H1 (cell line): ENCODE measurements around the gene DENND6B. TPM values are rescaled to one million over a fixed set of nuclear protein-coding genes. Genes with fewer than 3 reads are reported as not detected.

ENCODE experiments used
- CBX8 ChIP-seq: fragments of 300-800, 300-1000 bp; sonication (generic); IDR thresholded peaks from 2 replicates; pipeline ENCODE4 v1.7.1; 2016; ENCODE audit warnings: low read depth, low read length, borderline replicate concordance
- HDAC2 ChIP-seq, 2 experiments: fragments of 300-600 bp in 1 of 2; sonication (generic) in 1 of 2; IDR thresholded peaks; 2 replicates each; pipeline ENCODE4 v1.6.1; 2011 to 2012; ENCODE audit warnings: low read depth in 2 of 2, low read length in 2 of 2, mild to moderate bottlenecking in 2 of 2, moderate library complexity in 2 of 2, borderline replicate concordance in 1 of 2, inconsistent platforms in 1 of 2
- KDM4A ChIP-seq: IDR thresholded peaks from one replicate; pipeline ENCODE4 v1.7.1; 2012; ENCODE audit warnings: low read depth, mild to moderate bottlenecking, moderate library complexity, low read length, inconsistent platforms; ENCODE audit not compliant: severe bottlenecking
- KDM5A ChIP-seq: fragments of 200-600 bp; IDR thresholded peaks from 2 replicates; pipeline ENCODE4 v1.7.1; 2012; ENCODE audit warnings: mild to moderate bottlenecking, low read length, inconsistent platforms, mixed read lengths
- TAF7 ChIP-seq: optimal IDR thresholded peaks from 2 replicates; pipeline ENCODE3; 2011; ENCODE audit warnings: low read depth, mild to moderate bottlenecking, inconsistent platforms, low read length, moderate library complexity, borderline replicate concordance
- TCF12 ChIP-seq: IDR thresholded peaks from 2 replicates; pipeline ENCODE4 v1.6.1; 2011; ENCODE audit warnings: low read depth, mild to moderate bottlenecking, low read length
- USF2 ChIP-seq: IDR thresholded peaks from 2 replicates; pipeline ENCODE4 v1.6.1; 2011; ENCODE audit warnings: low read length, improper control_type of control experiment
- polyA plus RNA-seq, 7 experiments: library from polyadenylated mRNA; depleted of rRNA in 3 of 7; stranded (reverse) in 5 of 7; unstranded in 2 of 7; fragments of >200 nt in 5 of 7; fragments of 200-250 nt in 2 of 7; gene quantifications; 1 replicate in 5 of 7; 2 replicates in 1 of 7; 4 replicates in 1 of 7; pipeline versions ENCODE4 v1.2.1 to v1.2.3, GENCODE V29; 2011 to 2013; ENCODE audit warnings: missing spikeins in 2 of 7, mixed read lengths in 2 of 7
- total RNA-seq: library from RNA; stranded (reverse); fragmentation: NEBNext Ultra II Directional; extraction: Animal tissue kit (Norgen Biotek cat#: 25700); gene quantifications from 2 replicates; pipeline ENCODE4 v1.2.1, GENCODE V29; 2021

The DENND6B gene
- total and polyA plus RNA-seq, 2 of the 8 experiments (the other 6 are each of a cell fraction or from before 2014, with no cell fraction given), result 1.1 to 1.9 TPM

- no peak for TF ChIP-seq USF2
- TF ChIP-seq KDM4A, result no peak
- TF ChIP-seq TAF7, result no peak
- no peak for TF ChIP-seq HDAC2 (IDR thresholded peaks at IDR 0.05; ENCODE audit: borderline replicate concordance in 1 of 2, low read depth in 2 of 2, low read length in 2 of 2)
- no peak for TF ChIP-seq TCF12
- TF ChIP-seq KDM5A, result no peak
- TF ChIP-seq CBX8, result no peak
Measured at GRCh38 chr22:50339945-50340879, 13.4 kb upstream of the DENND6B start (continued).
